ENCODE measurements around the gene CADM1. TPM values are rescaled to one million over a fixed set of nuclear protein-coding genes. Genes with fewer than 3 reads are reported as not detected.

Gene CADM1
- total RNA-seq, 1 experiment from 2014 or later, result 1.1 TPM

GRCh38 chr11:115321605-115322289 is 182.5 kb downstream of the CADM1 start:
- Histone ChIP-seq H3K4me2 (ENCODE audit: low read length) (no peak overlapping the region), H3K9me2 (replicated peaks; ENCODE audit: low read length) (no peaks in the 10 kb centered on the region), H3F3A (ENCODE audit: low read length, unreplicated experiment) (no peaks in the 10 kb centered on the region), H3K9me3 (ENCODE audit: low read length) (0 out of 2 replicates have a peak, but pooled peaks cover 6% of the 10 kb centered on the region), H3K27me3 (ENCODE audit: low read length) (no peaks in the 10 kb centered on the region), H4K20me1 (ENCODE audit: low read length) (no peaks in the 10 kb centered on the region), H3K4me3 (ENCODE audit: low read length) (no peak overlapping the region), H3K36me3 (ENCODE audit: low read depth, low read length) (no peaks in the 10 kb centered on the region), H3K27ac (ENCODE audit: low read length) (no peak overlapping the region), H2AFZ (ENCODE audit: low read length) (no peak overlapping the region), H3K79me2 (ENCODE audit: low read length) (no peaks in the 10 kb centered on the region), H3K9ac (ENCODE audit: low read length) (no peak overlapping the region), H3K4me1 (ENCODE audit: insufficient read depth, low read length) (no peaks in the 10 kb centered on the region)
- TF ChIP-seq EZH2 (IDR thresholded peaks at IDR 0.05; ENCODE audit: low read length, unreplicated experiment) (no peak), CTCF (conservative IDR thresholded peaks at IDR 0.05; ENCODE audit: low read depth, low read length) (no peak), EZH2phosphoT487 (IDR thresholded peaks at IDR 0.05; ENCODE audit: borderline replicate concordance, low read length) (no peak)
- no peak for ATAC-seq
- no peak for DNase-seq
- ChIA-PET POLR2A (ENCODE audit: unreplicated experiment) (no interaction called here), CTCF (no interaction called here)
- no TSS peak for BruUV-seq (replicated peaks)
- intact Hi-C loops (cut with micrococcal nuclease), result no loop called here

GRCh38 chr11:115317277-115318185 is 186.7 kb downstream of the CADM1 start:
- Histone ChIP-seq H3K36me3 (ENCODE audit: low read depth, low read length) (no peaks in the 10 kb centered on the region), H3F3A (ENCODE audit: low read length, unreplicated experiment) (no peaks in the 10 kb centered on the region), H3K79me2 (ENCODE audit: low read length) (no peaks in the 10 kb centered on the region), H3K27me3 (ENCODE audit: low read length) (no peaks in the 10 kb centered on the region), H3K9ac (ENCODE audit: low read length) (no peak overlapping the region), H2AFZ (ENCODE audit: low read length) (no peak overlapping the region), H4K20me1 (ENCODE audit: low read length) (no peaks in the 10 kb centered on the region), H3K4me2 (ENCODE audit: low read length) (no peak overlapping the region), H3K9me3 (ENCODE audit: low read length) (0 out of 2 replicates have a peak, but pooled peaks cover 6% of the 10 kb centered on the region), H3K4me3 (ENCODE audit: low read length) (no peak overlapping the region), H3K9me2 (replicated peaks; ENCODE audit: low read length) (no peaks in the 10 kb centered on the region), H3K27ac (ENCODE audit: low read length) (no peak overlapping the region), H3K4me1 (ENCODE audit: insufficient read depth, low read length) (no peaks in the 10 kb centered on the region)
- ATAC-seq, result no peak
- ChIA-PET POLR2A (ENCODE audit: unreplicated experiment) (no interaction called here), CTCF (no interaction called here)
- DNase-seq, result no peak
- BruUV-seq (replicated peaks), result no TSS peak
- TF ChIP-seq EZH2phosphoT487 (IDR thresholded peaks at IDR 0.05; ENCODE audit: borderline replicate concordance, low read length) (no peak), CTCF (conservative IDR thresholded peaks at IDR 0.05; ENCODE audit: low read depth, low read length) (no peak), EZH2 (IDR thresholded peaks at IDR 0.05; ENCODE audit: low read length, unreplicated experiment) (no peak)
- intact Hi-C loops (cut with micrococcal nuclease), result no loop called here
